K562 (cell line): ENCODE results near the gene ARMC8. TPM values are rescaled to one million over a fixed set of nuclear protein-coding genes. Genes with fewer than 3 reads are reported as not detected.

Experiments used
- ATAC-seq: fragments of 200-7000 bp; cut with Tn5 transposase; 3 replicates; pipeline ENCODE4 v1.9.1; 2020; ENCODE audit warnings: moderate library complexity
- BruUV-seq: library from RNA; stranded (reverse); fragments of 400-500 nt; replicated peaks from 2 replicates; lab custom pipeline; 2021; lab: Mats Ljungman, UMichigan
- CTCF ChIA-PET: fragments of 300-600 bp; formaldehyde crosslinking; extraction: SDS; loops from one replicate; lab custom pipeline; 2021; ENCODE audit warnings: low intra/inter-chr PET ratio; lab: Yijun Ruan, JAX
- POLR2A ChIA-PET: fragments of 300-600, 350-650 bp; sonication (Branson Sonifier 250); formaldehyde crosslinking; extraction: SDS; loops from one replicate; lab custom pipeline; 2021; ENCODE audit warnings: antibody characterized with exemption, inconsistent platforms; lab: Yijun Ruan, JAX
- DNase-seq, 4 experiments: peaks; one replicate each; pipeline versions ENCODE4 v3.0.0 to v3.0.0-alpha.2; 2011 to 2018; ENCODE audit warnings: low spot score in 3 of 4, mixed read lengths in 3 of 4; ENCODE audit errors: extremely low read depth in 1 of 4
- FAIRE-seq: peaks from 2 replicates; lab custom pipeline; 2011; peaks lifted over from hg19 to GRCh38; lab: Jason Lieb, UNC
- H2AFZ ChIP-seq: 2 replicates; pipeline ENCODE4 v1.6.0; 2011; ENCODE audit warnings: low read depth, low read length, control low read depth, inconsistent platforms
- H3K27ac ChIP-seq: fragments of 200-600 bp; 3 replicates; pipeline ENCODE4 v1.8.0; 2011; ENCODE audit warnings: low read depth, mild to moderate bottlenecking, control low read depth, inconsistent platforms, low read length, moderate library complexity, mixed read lengths; ENCODE audit errors: extremely low read depth
- H3K27me3 ChIP-seq, 2 experiments: fragments of 300-600 bp in 1 of 2; 2 replicates in 1 of 2; 3 replicates in 1 of 2; pipeline versions ENCODE4 v1.6.0 to v1.8.0; 2011; ENCODE audit warnings: inconsistent platforms in 2 of 2, low read length in 2 of 2, mild to moderate bottlenecking in 1 of 2, mixed read lengths in 1 of 2, moderate library complexity in 1 of 2; ENCODE audit not compliant: control insufficient read depth in 2 of 2, insufficient read depth in 2 of 2
- H3K36me3 ChIP-seq: fragments of 300-600 bp; 3 replicates; pipeline ENCODE4 v1.8.0; 2011; ENCODE audit warnings: mild to moderate bottlenecking, low read length, inconsistent platforms; ENCODE audit not compliant: control insufficient read depth, insufficient read depth
- H3K4me1 ChIP-seq, 2 experiments: fragments of 200-600 bp in 1 of 2; replicated peaks in 1 of 2; 2 replicates in 1 of 2; 3 replicates in 1 of 2; pipeline versions ENCODE4 v1.5.1 to v1.8.0; 2011; ENCODE audit warnings: inconsistent platforms in 2 of 2, low read length in 2 of 2, mild to moderate bottlenecking in 1 of 2, mixed read lengths in 1 of 2, moderate library complexity in 1 of 2; ENCODE audit not compliant: control insufficient read depth in 2 of 2, insufficient read depth in 2 of 2
- H3K4me2 ChIP-seq: 2 replicates; pipeline ENCODE4 v1.6.1; 2011; ENCODE audit warnings: low read length, control low read depth, inconsistent platforms, mixed read lengths; ENCODE audit not compliant: insufficient read depth
- H3K4me3 ChIP-seq: fragments of 200-600 bp; sonication (generic), shearing (Covaris generic); 2 replicates; pipeline ENCODE4 v1.5.1; 2016; ENCODE audit warnings: control low read depth, inconsistent platforms
- H3K79me2 ChIP-seq: fragments of 200-600 bp; 3 replicates; pipeline ENCODE4 v1.8.0; 2011; ENCODE audit warnings: low read length, inconsistent platforms; ENCODE audit not compliant: control insufficient read depth, insufficient read depth
- H3K9ac ChIP-seq, 2 experiments: 2 replicates each; pipeline versions ENCODE4 v1.6.0 to v1.6.1; 2011; ENCODE audit warnings: low read depth in 2 of 2, low read length in 2 of 2, control low read depth in 1 of 2, inconsistent platforms in 1 of 2, mild to moderate bottlenecking in 1 of 2, mixed read lengths in 1 of 2; ENCODE audit not compliant: insufficient read depth in 1 of 2
- H3K9me1 ChIP-seq: one replicate; pipeline ENCODE4 v1.6.0; 2011; ENCODE audit warnings: inconsistent platforms, mild to moderate bottlenecking, low read length, moderate library complexity; ENCODE audit not compliant: control insufficient read depth, insufficient read depth
- H3K9me3 ChIP-seq: replicated peaks from 2 replicates; pipeline ENCODE4 v1.5.1; 2011; ENCODE audit warnings: low read depth, low read length, inconsistent platforms; ENCODE audit not compliant: control insufficient read depth, insufficient read depth
- H4K20me1 ChIP-seq: replicated peaks from 2 replicates; pipeline ENCODE4 v1.6.1; 2011; ENCODE audit warnings: low read length, inconsistent platforms, mixed read lengths; ENCODE audit not compliant: control insufficient read depth, insufficient read depth
- ATF6 ChIP-seq: sonication (generic); formaldehyde crosslinking; IDR thresholded peaks from 2 replicates; pipeline ENCODE4 v1.4.0; 2020; ENCODE audit warnings: mild to moderate bottlenecking, missing genetic modification reagents
- ATF7 ChIP-seq: fragments of 450-650 bp; IDR thresholded peaks from 2 replicates; pipeline ENCODE4 v1.7.1; 2014; ENCODE audit warnings: mild to moderate bottlenecking, moderate library complexity
- ETS2 ChIP-seq: IDR thresholded peaks from 2 replicates; pipeline ENCODE4 v1.6.1; 2016; ENCODE audit warnings: borderline replicate concordance, missing genetic modification characterization, mild to moderate bottlenecking, moderate library complexity, missing compliant biosample characterization; ENCODE audit not compliant: poor library complexity, severe bottlenecking
- FOS ChIP-seq: IDR thresholded peaks from 3 replicates; pipeline ENCODE4 v1.6.1; 2011; ENCODE audit not compliant: insufficient read length; ENCODE audit errors: extremely low read depth
- FOXK2 ChIP-seq, 2 experiments: fragments of 450-650 bp; IDR thresholded peaks in 1 of 2; conservative IDR thresholded peaks in 1 of 2; 2 replicates each; pipeline ENCODE4 v1.6.1; 2016; ENCODE audit warnings: low read depth in 2 of 2, mild to moderate bottlenecking in 1 of 2
- HDAC3 ChIP-seq: fragments of 450-650 bp; IDR thresholded peaks from 2 replicates; pipeline ENCODE4 v1.6.1; 2018; ENCODE audit warnings: borderline replicate concordance, mild to moderate bottlenecking, moderate library complexity; ENCODE audit not compliant: partially characterized antibody
- JUNB ChIP-seq: fragments of 450-650 bp; formaldehyde crosslinking; conservative IDR thresholded peaks from 2 replicates; pipeline ENCODE4 v1.4.0; 2020; ENCODE audit warnings: mild to moderate bottlenecking
- MAFF ChIP-seq: IDR thresholded peaks from 2 replicates; pipeline ENCODE4 v1.6.1; 2012; ENCODE audit warnings: low read length, improper control_type of control experiment
- NCOA1 ChIP-seq: fragments of 450-650 bp; IDR thresholded peaks from 2 replicates; pipeline ENCODE4 v1.6.1; 2016; ENCODE audit warnings: low read depth
- PRMT5 ChIP-seq: sonication (generic); formaldehyde crosslinking; IDR thresholded peaks from 2 replicates; pipeline ENCODE4 v1.5.0; 2020; ENCODE audit warnings: missing genetic modification reagents
- RBFOX2 ChIP-seq: fragments of 200-400 bp; formaldehyde crosslinking; IDR thresholded peaks from 2 replicates; pipeline ENCODE4 v1.6.1; 2017; ENCODE audit warnings: low read depth, mild to moderate bottlenecking, low read length, moderate library complexity
- SETDB1 ChIP-seq: IDR thresholded peaks from one replicate; pipeline ENCODE4 v1.6.1; 2012; ENCODE audit warnings: low read length, control low read depth, inconsistent platforms
- SMAD3 ChIP-seq: fragments of 450-650 bp; formaldehyde crosslinking; conservative IDR thresholded peaks from 2 replicates; pipeline ENCODE4 v1.4.0; 2020; ENCODE audit warnings: mild to moderate bottlenecking
- THRAP3 ChIP-seq: fragments of 450-650 bp; IDR thresholded peaks from 2 replicates; pipeline ENCODE4 v1.6.1; 2016; ENCODE audit warnings: mild to moderate bottlenecking, inconsistent platforms, borderline replicate concordance
- ZBTB9 ChIP-seq: fragments of 450-650 bp; formaldehyde crosslinking; IDR thresholded peaks from 2 replicates; pipeline ENCODE4 v1.4.0; 2020; ENCODE audit warnings: mild to moderate bottlenecking, moderate library complexity
- ZNF280B ChIP-seq: fragments of 250-450 bp; sonication (Bioruptor Pico); IDR thresholded peaks from 2 replicates; pipeline ENCODE4 v1.5.1; 2021; ENCODE audit warnings: mild to moderate bottlenecking
- ZNF3 ChIP-seq: fragments of 250-450 bp; sonication (Bioruptor Pico); IDR thresholded peaks from 2 replicates; pipeline ENCODE4 v1.5.0; 2021; ENCODE audit warnings: mild to moderate bottlenecking, moderate library complexity
- WGBS: fragments of 100-300 bp; shearing (Covaris generic); methylation state at CpG from one replicate; pipeline ENCODE4 v1.1.6; 2016; ENCODE audit warnings: low coverage, mixed read lengths; ENCODE audit not compliant: insufficient coverage; ENCODE audit errors: missing lambda C conversion rate; 5-methylcytosine and 5-hydroxymethylcytosine counted together
- in situ Hi-C: fragments of 300-500 bp; cut with MboI; formaldehyde crosslinking; loops from 4 replicates; pipeline ENCODE4 v1.15.0; 2018; ENCODE audit warnings: inconsistent platforms, mixed read lengths
- intact Hi-C: fragments of 100-400 bp; cut with micrococcal nuclease; formaldehyde crosslinking; loops from 2 replicates; pipeline ENCODE4 v1.14.2; 2022
- polyA plus RNA-seq, 8 experiments: library from polyadenylated mRNA; depleted of rRNA in 4 of 8; stranded (reverse) in 5 of 8; unstranded in 3 of 8; fragments of >200 nt; fragmentation: Nextera tagmentation in 2 of 8; fragmentation: Illumina TruSeq in 1 of 8; extraction: Ambion mirVana in 2 of 8; extraction: Trizol in 1 of 8; gene quantifications; 2 replicates each; pipeline versions ENCODE4 v1.2.1 to v1.2.3, GENCODE V29; 2011 to 2014; ENCODE audit warnings: inconsistent platforms in 1 of 8, missing spikeins in 1 of 8
- total RNA-seq, 7 experiments: library from RNA; depleted of rRNA in 6 of 7; stranded (reverse); fragments of >200 nt in 6 of 7; fragmentation: Illumina TruSeq in 2 of 7; extraction: Trizol in 2 of 7; gene quantifications; 2 replicates each; pipeline versions ENCODE4 v1.2.1 to v1.2.3, GENCODE V29; 2011 to 2021; ENCODE audit warnings: low replicate concordance in 1 of 7
- TF ChIP-seq, protein P1 (sequence below): fragments of 250-450 bp; sonication (Bioruptor Pico); IDR thresholded peaks from 2 replicates; pipeline ENCODE4 v1.4.0; 2020; ENCODE audit warnings: mild to moderate bottlenecking

Gene ARMC8
- total and polyA plus RNA-seq, 9 of the 15 experiments (the other 6 are each of a cell fraction or from before 2014, with no cell fraction given), result 22.4 to 76.1 (median 37.3) TPM

DNA sequence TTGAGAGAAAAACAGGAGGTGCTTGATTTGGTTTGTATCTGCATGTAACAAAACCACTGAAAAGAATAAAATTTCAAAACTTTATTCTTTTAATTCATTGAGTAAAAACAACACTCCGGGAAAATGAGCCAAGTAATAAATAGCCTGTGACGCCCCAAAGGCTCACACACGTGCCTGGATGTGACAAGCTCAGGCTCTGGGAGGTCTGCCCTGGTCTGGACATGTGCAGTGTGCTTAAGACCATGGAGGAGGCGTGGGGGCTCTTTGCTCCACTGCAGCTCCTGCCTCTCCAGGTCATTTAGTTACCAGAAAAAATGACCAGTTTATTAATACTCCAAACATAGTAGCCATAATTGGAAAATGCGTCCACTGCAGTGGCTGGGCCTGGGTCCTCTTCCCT, 151.1 kb downstream of the ARMC8 start:
- H4K20me1 ChIP-seq, result no peaks in the 10 kb centered on the region
- no peak overlapping the region for H2AFZ ChIP-seq
- ChIA-PET CTCF (no interaction called here), POLR2A (interaction anchor here (0.6 kb wide), 1 partner anchor 196 kb away, joined by 3 read pairs; no protein-coding TSS in a partner anchor)
- no peaks in the 10 kb centered on the region for H3K9me3 ChIP-seq
- intact Hi-C loops, result loop anchor here (10.0 kb wide), 1 partner anchor 47 kb away; no protein-coding TSS in a partner anchor
- TF ChIP-seq FOXK2 (conservative IDR thresholded peaks at IDR 0.05 in 1 of 2, IDR thresholded peaks at IDR 0.05 in 1 of 2; ENCODE audit: low read depth in 2 of 2) (no peak), SETDB1 (no peak), THRAP3 (no peak), JUNB (CRISPR knock-in tag) (no peak), HDAC3 (no peak), MAFF (no peak), ATF7 (no peak), NCOA1 (no peak), ZNF280B (no peak), FOS (no peak), SMAD3 (CRISPR knock-in tag) (no peak), PRMT5 (CRISPR knock-in tag) (no peak), ETS2 (no peak), ATF6 (CRISPR knock-in tag) (no peak), RBFOX2 (no peak), ZNF3 (CRISPR knock-in tag) (no peak), ZBTB9 (CRISPR knock-in tag) (no peak)
- TF ChIP-seq, protein P1, sequence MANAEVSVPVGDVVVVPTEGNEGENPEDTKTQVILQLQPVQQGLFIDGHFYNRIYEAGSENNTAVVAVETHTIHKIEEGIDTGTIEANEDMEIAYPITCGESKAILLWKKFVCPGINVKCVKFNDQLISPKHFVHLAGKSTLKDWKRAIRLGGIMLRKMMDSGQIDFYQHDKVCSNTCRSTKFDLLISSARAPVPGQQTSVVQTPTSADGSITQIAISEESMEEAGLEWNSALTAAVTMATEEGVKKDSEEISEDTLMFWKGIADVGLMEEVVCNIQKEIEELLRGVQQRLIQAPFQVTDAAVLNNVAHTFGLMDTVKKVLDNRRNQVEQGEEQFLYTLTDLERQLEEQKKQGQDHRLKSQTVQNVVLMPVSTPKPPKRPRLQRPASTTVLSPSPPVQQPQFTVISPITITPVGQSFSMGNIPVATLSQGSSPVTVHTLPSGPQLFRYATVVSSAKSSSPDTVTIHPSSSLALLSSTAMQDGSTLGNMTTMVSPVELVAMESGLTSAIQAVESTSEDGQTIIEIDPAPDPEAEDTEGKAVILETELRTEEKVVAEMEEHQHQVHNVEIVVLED (CRISPR knock-in tag), result no peak
- H3K9me1 ChIP-seq, result no peaks in the 10 kb centered on the region
- no peak overlapping the region for H3K4me2 ChIP-seq
- in situ Hi-C loops, result no loop called here
- no peak overlapping the region for H3K27ac ChIP-seq
- 16% methylated on average over 5 of the region's 5 CpGs for WGBS
- no peak overlapping the region for H3K4me3 ChIP-seq
- H3K9ac ChIP-seq, result no peak overlapping the region
- H3K36me3 ChIP-seq, result no peaks in the 10 kb centered on the region
- FAIRE-seq (no peak), DNase-seq (no peak), ATAC-seq (no peak)
- no peaks in the 10 kb centered on the region for H3K79me2 ChIP-seq
- peaks cover 0 to 10% of the 10 kb centered on the region in 2 experiments; a peak in 1 of 5 replicates for H3K27me3 ChIP-seq
- BruUV-seq, result no TSS peak
- H3K4me1 ChIP-seq, result no peaks in the 10 kb centered on the region
